Suprapubic skin (tissue), 4 donors: ENCODE results near the gene SCARB1. TPM values are rescaled to one million over a fixed set of nuclear protein-coding genes. Genes with fewer than 3 reads are reported as not detected.
A peak's percentile ranks its signal among the peaks of the same experiment; 100 is the strongest.

Experiments used
- DNase-seq, 2 donors: peaks; one replicate each; pipeline ENCODE4 v3.0.0-alpha.2; 2019; ENCODE audit warnings: low spot score in 2 of 2
- H3K27ac ChIP-seq: fragments of 200-600 bp; sonication (generic); one replicate; pipeline ENCODE4 v1.5.1; 2019
- H3K27me3 ChIP-seq: fragments of 200-600 bp; sonication (generic); one replicate; pipeline ENCODE4 v1.5.1; 2019
- H3K36me3 ChIP-seq: fragments of 200-600 bp; sonication (generic); one replicate; pipeline ENCODE4 v1.5.1; 2019
- H3K4me1 ChIP-seq: fragments of 200-600 bp; sonication (generic); one replicate; pipeline ENCODE4 v1.5.1; 2019
- H3K4me3 ChIP-seq: fragments of 200-600 bp; sonication (generic); one replicate; pipeline ENCODE4 v1.5.1; 2019; ENCODE audit warnings: mild to moderate bottlenecking
- H3K9me3 ChIP-seq: fragments of 200-600 bp; sonication (generic); one replicate; pipeline ENCODE4 v1.5.1; 2019
- CTCF ChIP-seq, 2 donors: fragments of 200-600 bp in 1 of 2; fragments of 450-650 bp in 1 of 2; sonication (generic) in 1 of 2; IDR thresholded peaks; one replicate each; pipeline ENCODE4 v1.5.1; 2016 to 2019; ENCODE audit warnings: antibody characterized with exemption in 2 of 2, mild to moderate bottlenecking in 1 of 2, moderate library complexity in 1 of 2
- EP300 ChIP-seq: sonication (generic); formaldehyde crosslinking; IDR thresholded peaks from one replicate; pipeline ENCODE4 v1.6.1; 2017; ENCODE audit warnings: antibody characterized with exemption
- POLR2A ChIP-seq, 2 donors: fragments of 450-650 bp; IDR thresholded peaks; one replicate each; pipeline ENCODE4 v1.6.1; 2017; ENCODE audit warnings: antibody characterized with exemption in 2 of 2, mild to moderate bottlenecking in 2 of 2, moderate library complexity in 2 of 2
- POLR2AphosphoS5 ChIP-seq, 3 donors: sonication (generic); formaldehyde crosslinking; IDR thresholded peaks; one replicate each; pipeline ENCODE4 v1.6.1; 2017; ENCODE audit warnings: antibody characterized with exemption in 3 of 3
- WGBS: methylation state at CpG from one replicate; pipeline ENCODE4 v1.1.5; 2018; 5-methylcytosine and 5-hydroxymethylcytosine counted together
- total RNA-seq, 4 donors: library from RNA; depleted of rRNA; stranded (reverse); fragments of >200 nt; gene quantifications; one replicate each; pipeline ENCODE4 v1.1.0, GENCODE V29; 2016

The SCARB1 gene
- total RNA-seq, 4 donors from 2014 or later, result 25.6 to 38.1 (median 29.0) TPM

GRCh38 chr12:124867401-124867930 is 3.8 kb upstream of the SCARB1 start:
- TF ChIP-seq POLR2AphosphoS5 (IDR thresholded peaks at IDR 0.05), result no peak
- TF ChIP-seq CTCF (IDR thresholded peaks at IDR 0.05), result no peak
- TF ChIP-seq EP300, result no peak
- no peak for TF ChIP-seq POLR2A (IDR thresholded peaks at IDR 0.05)
- H3K9me3 ChIP-seq, result no peaks in the 10 kb centered on the region
- H3K4me3 ChIP-seq, result no peak overlapping the region
- DNase-seq, result no peak
- no peaks in the 10 kb centered on the region for H3K36me3 ChIP-seq
- no peak overlapping the region for H3K27ac ChIP-seq
- no peaks in the 10 kb centered on the region for H3K27me3 ChIP-seq
- 63% methylated on average over 6 of the region's 6 CpGs for WGBS
- H3K4me1 ChIP-seq, result peaks cover 25% of the 10 kb centered on the region

GRCh38 chr12:124866883-124867400 is 3.3 kb upstream of the SCARB1 start:
- H3K27ac ChIP-seq, result no peak overlapping the region
- no peak overlapping the region for H3K4me3 ChIP-seq
- WGBS, result 87% methylated on average over 9 of the region's 9 CpGs
- peaks cover 28% of the 10 kb centered on the region for H3K4me1 ChIP-seq
- no peak for DNase-seq
- H3K27me3 ChIP-seq, result no peaks in the 10 kb centered on the region
- TF ChIP-seq POLR2A (IDR thresholded peaks at IDR 0.05), result no peak
- no peak for TF ChIP-seq EP300
- TF ChIP-seq CTCF (IDR thresholded peaks at IDR 0.05), result no peak
- no peak for TF ChIP-seq POLR2AphosphoS5 (IDR thresholded peaks at IDR 0.05)
- no peaks in the 10 kb centered on the region for H3K9me3 ChIP-seq
- no peaks in the 10 kb centered on the region for H3K36me3 ChIP-seq

GRCh38 chr12:124866195-124866882 is 2.7 kb upstream of the SCARB1 start:
- 91% methylated on average over 10 of the region's 10 CpGs for WGBS
- H3K27ac ChIP-seq, result no peak overlapping the region
- H3K4me3 ChIP-seq, result no peak overlapping the region
- no peaks in the 10 kb centered on the region for H3K27me3 ChIP-seq
- H3K36me3 ChIP-seq, result no peaks in the 10 kb centered on the region
- H3K4me1 ChIP-seq, result peaks cover 35% of the 10 kb centered on the region
- TF ChIP-seq POLR2AphosphoS5 (IDR thresholded peaks at IDR 0.05) (no peak), CTCF (IDR thresholded peaks at IDR 0.05) (no peak), POLR2A (IDR thresholded peaks at IDR 0.05) (no peak), EP300 (no peak)
- no peak for DNase-seq
- H3K9me3 ChIP-seq, result no peaks in the 10 kb centered on the region

GRCh38 chr12:124865728-124866127 is 2.1 kb upstream of the SCARB1 start:
- no peak overlapping the region for H3K27ac ChIP-seq
- no peak for DNase-seq
- no peaks in the 10 kb centered on the region for H3K36me3 ChIP-seq
- H3K4me1 ChIP-seq, result peaks cover 35% of the 10 kb centered on the region
- H3K9me3 ChIP-seq, result no peaks in the 10 kb centered on the region
- 74% methylated on average over 6 of the region's 7 CpGs for WGBS
- H3K27me3 ChIP-seq, result no peaks in the 10 kb centered on the region
- no peak for TF ChIP-seq EP300
- TF ChIP-seq CTCF (IDR thresholded peaks at IDR 0.05), result no peak
- TF ChIP-seq POLR2A (IDR thresholded peaks at IDR 0.05), result no peak
- no peak for TF ChIP-seq POLR2AphosphoS5 (IDR thresholded peaks at IDR 0.05)
- no peak overlapping the region for H3K4me3 ChIP-seq

- peak overlapping the region; percentile 85 for H3K4me3 ChIP-seq
- DNase-seq, result no peak
- peaks cover 35% of the 10 kb centered on the region for H3K4me1 ChIP-seq
- no peaks in the 10 kb centered on the region for H3K36me3 ChIP-seq
- 90% methylated on average over 14 of the region's 14 CpGs for WGBS
- H3K27ac ChIP-seq, result no peak overlapping the region
- no peaks in the 10 kb centered on the region for H3K27me3 ChIP-seq
- TF ChIP-seq CTCF (IDR thresholded peaks at IDR 0.05) (no peak), POLR2A (IDR thresholded peaks at IDR 0.05) (no peak), EP300 (no peak), POLR2AphosphoS5 (IDR thresholded peaks at IDR 0.05) (no peak)
- H3K9me3 ChIP-seq, result no peaks in the 10 kb centered on the region
These were observed 675 bp upstream of the SCARB1 start for GRCh38 chr12:124864326-124864752.
